LNCaP clone FGC (cell line): ENCODE data around the gene SDF2L1.
A peak's percentile ranks its signal among the peaks of the same experiment; 100 is the strongest.

Experiments
- DNase-seq: peaks from one replicate; pipeline ENCODE4 v3.0.0-alpha.2; 2011; ENCODE audit warnings: low read depth
- H3K4me3 ChIP-seq: 2 replicates; pipeline ENCODE4 v1.5.1; 2011; ENCODE audit warnings: mild to moderate bottlenecking, low read depth, low read length, control low read depth
- TF ChIP-seq, protein P1 (sequence below): IDR thresholded peaks from 2 replicates; pipeline ENCODE4 v1.5.1; 2012; ENCODE audit warnings: mild to moderate bottlenecking; ENCODE audit not compliant: control insufficient read depth, insufficient read depth; ENCODE audit errors: extremely low read depth

The SDF2L1 gene

DNA sequence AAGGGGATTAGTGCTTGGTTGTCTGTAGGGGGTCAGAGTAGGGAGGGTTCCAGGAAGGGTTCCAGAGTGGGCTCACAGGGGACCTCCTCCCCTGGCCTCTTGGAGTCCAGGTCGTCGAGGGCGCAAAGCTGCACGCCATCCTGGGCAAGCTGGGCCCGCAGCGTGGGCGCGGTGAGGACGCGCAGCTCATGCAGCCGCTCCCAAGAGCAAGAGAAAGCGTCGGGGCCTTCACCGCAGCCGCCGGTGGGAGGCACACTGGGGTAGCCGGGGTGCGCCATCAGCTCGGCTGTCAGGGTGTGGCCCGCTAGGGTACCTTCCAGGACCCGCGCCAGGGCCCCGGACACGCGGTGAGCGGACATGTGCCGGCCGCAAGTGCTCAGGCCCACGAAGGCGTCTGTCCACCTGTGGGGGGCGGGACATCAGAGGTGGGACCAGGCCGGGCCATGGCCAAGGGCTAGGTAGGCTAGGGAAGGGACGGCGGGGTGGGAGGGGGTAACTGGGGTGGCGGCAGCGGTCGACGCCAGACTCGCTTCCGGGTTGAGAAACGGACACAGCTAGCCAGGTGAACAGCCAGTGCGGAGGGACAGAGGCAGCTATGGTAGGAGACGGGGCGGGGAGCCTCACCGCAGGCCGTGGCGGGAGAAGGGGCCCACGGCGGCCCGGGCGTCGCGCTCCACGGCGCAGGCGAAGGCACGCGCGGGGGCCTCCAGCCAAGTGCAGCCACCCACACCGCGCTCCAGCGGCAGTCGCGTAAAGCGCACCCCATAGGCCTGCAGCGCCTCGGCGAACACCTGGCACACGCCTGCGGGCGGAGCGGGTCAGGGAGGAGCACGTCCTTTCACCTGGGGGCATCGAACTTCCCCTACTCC, 13.5 kb upstream of the SDF2L1 start:
- TF ChIP-seq, protein P1, sequence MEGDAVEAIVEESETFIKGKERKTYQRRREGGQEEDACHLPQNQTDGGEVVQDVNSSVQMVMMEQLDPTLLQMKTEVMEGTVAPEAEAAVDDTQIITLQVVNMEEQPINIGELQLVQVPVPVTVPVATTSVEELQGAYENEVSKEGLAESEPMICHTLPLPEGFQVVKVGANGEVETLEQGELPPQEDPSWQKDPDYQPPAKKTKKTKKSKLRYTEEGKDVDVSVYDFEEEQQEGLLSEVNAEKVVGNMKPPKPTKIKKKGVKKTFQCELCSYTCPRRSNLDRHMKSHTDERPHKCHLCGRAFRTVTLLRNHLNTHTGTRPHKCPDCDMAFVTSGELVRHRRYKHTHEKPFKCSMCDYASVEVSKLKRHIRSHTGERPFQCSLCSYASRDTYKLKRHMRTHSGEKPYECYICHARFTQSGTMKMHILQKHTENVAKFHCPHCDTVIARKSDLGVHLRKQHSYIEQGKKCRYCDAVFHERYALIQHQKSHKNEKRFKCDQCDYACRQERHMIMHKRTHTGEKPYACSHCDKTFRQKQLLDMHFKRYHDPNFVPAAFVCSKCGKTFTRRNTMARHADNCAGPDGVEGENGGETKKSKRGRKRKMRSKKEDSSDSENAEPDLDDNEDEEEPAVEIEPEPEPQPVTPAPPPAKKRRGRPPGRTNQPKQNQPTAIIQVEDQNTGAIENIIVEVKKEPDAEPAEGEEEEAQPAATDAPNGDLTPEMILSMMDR: no peak
- peak overlapping the region; percentile 97 for H3K4me3 ChIP-seq
- DNase-seq: no peak

DNA sequence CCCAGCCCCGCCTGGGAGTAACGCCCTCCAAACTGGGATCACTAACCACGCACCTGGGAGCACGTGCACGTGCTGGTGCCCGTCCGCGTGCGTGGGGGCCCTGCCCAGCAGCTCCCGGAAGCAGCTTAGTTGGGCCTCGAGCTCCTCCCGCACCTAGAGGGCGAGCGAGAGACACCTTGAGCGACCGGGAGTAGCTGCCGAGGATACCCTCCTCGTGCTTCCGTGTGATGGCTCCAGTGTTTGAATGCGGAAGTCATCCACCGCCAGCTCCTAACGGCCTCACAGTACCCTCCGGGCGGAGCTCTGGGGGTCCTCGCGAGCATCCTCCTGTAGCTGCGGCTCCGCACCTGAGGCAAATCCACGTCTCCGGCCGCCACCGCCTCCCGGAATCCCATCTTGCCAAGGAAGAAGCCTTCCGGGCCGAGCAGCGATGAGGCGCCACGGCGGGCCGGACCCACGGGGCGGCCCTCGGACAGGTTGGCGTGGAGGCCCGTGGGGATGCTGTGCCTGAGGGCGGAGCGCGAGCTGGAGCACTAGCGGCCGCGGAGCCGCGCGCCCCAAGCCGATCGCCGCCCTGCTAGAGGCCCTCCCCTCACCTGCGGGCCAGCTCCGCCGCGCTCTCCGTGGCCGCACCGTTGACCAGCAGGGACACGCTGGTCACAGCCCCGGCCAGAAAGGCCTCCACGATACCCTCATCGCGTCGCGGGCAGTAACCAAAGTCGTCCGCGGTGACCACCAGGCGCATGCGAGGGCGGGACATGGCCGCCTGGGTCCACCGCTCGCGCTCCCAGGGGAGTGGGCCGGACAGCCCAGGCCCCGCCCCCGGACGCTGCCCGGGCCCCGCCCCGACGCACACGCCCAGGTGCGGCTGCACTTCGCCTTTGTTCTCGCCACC, 12.6 kb upstream of the SDF2L1 start, which contains the start of gene YDJC:
YDJC (minus strand) TSS at position 768 of the 895 bp plus-strand sequence; CDS start at position 760, 8 bp downstream.
- H3K4me3 ChIP-seq: peak within 1 kb of the TSS; percentile 97
- peak; percentile 86 for DNase-seq
- TF ChIP-seq, protein P1: peak; percentile 88

DNA sequence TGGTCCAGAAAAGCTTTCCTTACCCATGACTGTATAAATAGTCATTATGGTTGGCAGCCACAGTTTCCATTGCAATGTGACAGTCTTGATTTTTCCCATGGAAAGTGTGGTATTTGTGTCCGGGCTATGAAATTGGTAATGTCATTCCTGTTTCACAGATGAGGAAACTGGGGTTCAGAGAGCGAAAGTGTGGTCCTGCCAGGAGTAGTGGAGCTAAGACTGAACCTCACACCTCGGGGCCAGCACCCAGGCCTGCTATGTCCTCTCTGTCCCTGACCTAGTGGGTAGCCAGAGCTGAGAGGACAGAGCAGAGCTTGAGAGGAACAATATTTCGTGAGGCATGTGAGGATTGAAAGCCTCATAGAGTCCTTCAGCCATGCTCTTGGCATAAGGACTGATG, 11.1 kb upstream of the SDF2L1 start:
- no peak overlapping the region for H3K4me3 ChIP-seq
- no peak for DNase-seq
- TF ChIP-seq, protein P1: no peak

DNA sequence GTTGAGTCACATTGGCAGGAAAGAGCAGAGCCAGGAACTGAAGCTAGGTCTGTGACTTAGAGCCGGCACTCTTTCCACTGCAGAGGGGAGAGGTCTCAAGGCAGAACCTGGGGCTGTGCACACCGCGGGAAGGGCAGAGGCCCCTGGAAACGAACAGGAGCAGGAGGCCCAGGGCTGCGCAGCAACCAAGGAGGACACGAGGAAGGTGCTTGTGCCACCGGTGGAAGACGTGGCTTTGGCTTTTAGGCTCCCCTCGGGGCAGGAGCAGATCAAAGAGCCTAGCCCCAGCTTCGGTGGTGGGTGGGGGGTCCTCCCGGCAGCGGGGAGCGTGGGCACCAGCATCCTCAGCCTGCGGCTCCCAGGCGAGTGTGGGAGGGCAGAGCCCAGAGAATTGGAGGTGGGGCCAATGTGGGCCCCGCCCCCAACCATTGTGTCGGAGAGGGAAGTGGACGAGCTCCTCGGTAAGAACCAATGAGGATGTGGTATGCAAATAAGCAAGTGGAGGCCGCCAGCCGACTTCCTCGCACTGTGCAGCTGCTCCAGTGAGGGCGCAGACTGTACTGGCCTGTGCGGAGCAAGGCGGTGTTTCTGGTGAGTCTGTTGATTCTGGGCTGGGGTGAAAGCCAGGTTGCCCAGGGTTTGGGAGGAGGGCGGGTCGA, 9.7 kb upstream of the SDF2L1 start, which contains the start of gene CCDC116:
CCDC116 (plus strand) TSS at position 524 of the 659 bp plus-strand sequence. CDS start 422 bp downstream, outside the sequence.
- no peak within 1 kb of the TSS for H3K4me3 ChIP-seq
- no peak for DNase-seq
- TF ChIP-seq, protein P1: no peak

DNA sequence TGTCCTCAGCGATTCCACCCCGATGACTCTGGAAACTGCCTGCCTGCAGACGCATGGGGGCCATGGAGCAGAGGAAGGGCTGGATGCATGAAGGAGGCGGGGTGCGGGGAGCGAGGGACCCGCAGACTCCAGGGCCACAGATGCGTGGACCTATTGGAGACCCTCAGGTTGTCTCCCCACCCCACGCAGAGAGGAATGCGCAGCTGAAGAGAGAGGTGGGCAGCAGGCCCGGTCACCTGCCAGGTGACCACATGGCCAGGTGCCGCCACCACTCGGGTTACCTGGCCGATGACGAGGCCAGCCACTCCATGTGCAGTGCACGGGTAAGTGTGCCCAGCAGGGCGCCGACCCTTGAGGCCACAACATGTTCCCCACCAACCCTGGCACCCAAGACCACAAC, 9.2 kb upstream of the SDF2L1 start:
- H3K4me3 ChIP-seq: no peak overlapping the region
- DNase-seq: no peak
- TF ChIP-seq, protein P1: no peak

DNA sequence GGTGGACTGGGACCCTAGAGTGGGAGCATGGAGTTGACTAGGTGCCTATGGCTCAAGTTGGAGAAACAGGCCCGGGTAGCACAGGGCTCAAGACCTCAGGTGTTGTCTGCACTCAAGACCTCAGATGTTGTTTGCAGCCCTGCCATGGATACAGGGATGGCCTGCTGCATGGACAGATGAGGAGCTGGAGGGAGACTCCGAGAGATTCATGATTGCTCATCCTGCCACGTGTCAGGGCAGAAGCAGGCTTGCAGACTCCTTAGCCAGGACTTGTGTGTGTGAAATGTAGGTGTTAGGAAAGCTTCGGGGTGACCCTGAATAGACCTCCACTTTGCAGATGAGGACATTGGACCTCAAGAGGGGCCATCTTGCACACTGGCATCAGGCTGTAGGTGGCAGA, 8.6 kb upstream of the SDF2L1 start:
- no peak for DNase-seq
- no peak overlapping the region for H3K4me3 ChIP-seq
- TF ChIP-seq, protein P1: no peak
